ENCODE data around the gene DENND4A. TPM values are rescaled to one million over a fixed set of nuclear protein-coding genes. Genes with fewer than 3 reads are reported as not detected.

The DENND4A gene
- total RNA-seq, 1 experiment from 2014 or later = 14.4 TPM

- ATAC-seq = no peak
- H3K4me3 ChIP-seq (ENCODE audit: low read depth in 2 of 2, low read length in 2 of 2) = peak overlapping the region in 1 of 2 experiments; percentile 93; a peak in 1 of 4 replicates
- intact Hi-C loops (cut with micrococcal nuclease; ENCODE audit: unreplicated experiment) = no loop called here
These were observed 2.2 kb downstream of the DENND4A start for GRCh38 chr15:65789759-65790425.

DNA sequence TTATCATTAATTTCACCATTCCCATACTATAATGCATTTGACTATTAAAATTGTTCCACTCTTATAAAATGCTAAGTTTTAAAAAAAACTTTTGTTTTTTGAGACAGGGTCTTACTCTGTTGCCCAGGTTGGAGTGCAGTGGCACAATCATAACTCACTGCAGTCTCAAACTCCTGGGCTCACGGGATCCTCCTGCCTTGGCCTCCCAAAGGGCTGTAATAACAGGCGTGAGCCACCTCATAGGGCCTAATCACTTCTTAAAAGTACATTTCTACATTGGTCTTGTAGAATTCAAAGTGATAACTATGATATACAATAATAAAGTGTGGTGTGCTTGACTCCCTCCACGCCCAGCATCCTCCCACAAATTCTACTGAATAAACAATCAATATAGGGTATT lies 3.0 kb downstream of the DENND4A start:
- POLR2A ChIA-PET = no interaction called here
- no peak for TF ChIP-seq SIN3A (IDR thresholded peaks at IDR 0.05; ENCODE audit: borderline replicate concordance, insufficient read depth, low read depth, low read length)
- no peak for TF ChIP-seq POLR2AphosphoS5 (IDR thresholded peaks at IDR 0.05; ENCODE audit: low read depth, low read length)
- no peak for TF ChIP-seq TCF7L2 (IDR thresholded peaks at IDR 0.05; ENCODE audit: low read depth, low read length)
- TF ChIP-seq CTCF (IDR thresholded peaks at IDR 0.05) = no peak
- TF ChIP-seq, protein P1, sequence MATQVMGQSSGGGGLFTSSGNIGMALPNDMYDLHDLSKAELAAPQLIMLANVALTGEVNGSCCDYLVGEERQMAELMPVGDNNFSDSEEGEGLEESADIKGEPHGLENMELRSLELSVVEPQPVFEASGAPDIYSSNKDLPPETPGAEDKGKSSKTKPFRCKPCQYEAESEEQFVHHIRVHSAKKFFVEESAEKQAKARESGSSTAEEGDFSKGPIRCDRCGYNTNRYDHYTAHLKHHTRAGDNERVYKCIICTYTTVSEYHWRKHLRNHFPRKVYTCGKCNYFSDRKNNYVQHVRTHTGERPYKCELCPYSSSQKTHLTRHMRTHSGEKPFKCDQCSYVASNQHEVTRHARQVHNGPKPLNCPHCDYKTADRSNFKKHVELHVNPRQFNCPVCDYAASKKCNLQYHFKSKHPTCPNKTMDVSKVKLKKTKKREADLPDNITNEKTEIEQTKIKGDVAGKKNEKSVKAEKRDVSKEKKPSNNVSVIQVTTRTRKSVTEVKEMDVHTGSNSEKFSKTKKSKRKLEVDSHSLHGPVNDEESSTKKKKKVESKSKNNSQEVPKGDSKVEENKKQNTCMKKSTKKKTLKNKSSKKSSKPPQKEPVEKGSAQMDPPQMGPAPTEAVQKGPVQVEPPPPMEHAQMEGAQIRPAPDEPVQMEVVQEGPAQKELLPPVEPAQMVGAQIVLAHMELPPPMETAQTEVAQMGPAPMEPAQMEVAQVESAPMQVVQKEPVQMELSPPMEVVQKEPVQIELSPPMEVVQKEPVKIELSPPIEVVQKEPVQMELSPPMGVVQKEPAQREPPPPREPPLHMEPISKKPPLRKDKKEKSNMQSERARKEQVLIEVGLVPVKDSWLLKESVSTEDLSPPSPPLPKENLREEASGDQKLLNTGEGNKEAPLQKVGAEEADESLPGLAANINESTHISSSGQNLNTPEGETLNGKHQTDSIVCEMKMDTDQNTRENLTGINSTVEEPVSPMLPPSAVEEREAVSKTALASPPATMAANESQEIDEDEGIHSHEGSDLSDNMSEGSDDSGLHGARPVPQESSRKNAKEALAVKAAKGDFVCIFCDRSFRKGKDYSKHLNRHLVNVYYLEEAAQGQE (IDR thresholded peaks at IDR 0.05; ENCODE audit: insufficient read depth in 1 of 2, low read depth in 2 of 2, low read length in 1 of 2) = no peak
- no TSS peak for BruUV-seq (replicated peaks)
- in situ Hi-C loops (cut with HindIII; ENCODE audit: low pct_unique_long_range_greater_than_20kb, low sequenced_read_pairs) (no loop called here), intact Hi-C loops (cut with micrococcal nuclease; ENCODE audit: unreplicated experiment) (no loop called here)
- Histone ChIP-seq H3K27me3 (ENCODE audit: control insufficient read depth, insufficient read depth, low read length) (no peaks in the 10 kb centered on the region), H3K4me3 (ENCODE audit: low read depth in 2 of 2, low read length in 2 of 2) (no peak overlapping the region), H3K27ac (ENCODE audit: low read length) (no peak overlapping the region), H3K9me3 (ENCODE audit: control insufficient read depth, insufficient read depth, low read depth, low read length) (no peaks in the 10 kb centered on the region), H3K36me3 (ENCODE audit: control insufficient read depth, insufficient read depth, low read length) (no peaks in the 10 kb centered on the region), H3K4me1 (ENCODE audit: control insufficient read depth, insufficient read depth, low read length) (peaks cover 28% of the 10 kb centered on the region)
- ATAC-seq = no peak
- CTCF ChIA-PET = no interaction called here
- DNase-seq (ENCODE audit: low read depth, low spot score) = no peak

More at GRCh38 chr15:65789759-65790425, 2.2 kb downstream of the DENND4A start:
- POLR2A ChIA-PET = no interaction called here
- Histone ChIP-seq H3K4me1 (ENCODE audit: control insufficient read depth, insufficient read depth, low read length) (peaks cover 28% of the 10 kb centered on the region), H3K27me3 (ENCODE audit: control insufficient read depth, insufficient read depth, low read length) (no peaks in the 10 kb centered on the region), H3K27ac (ENCODE audit: low read length) (no peak overlapping the region), H3K9me3 (ENCODE audit: control insufficient read depth, insufficient read depth, low read depth, low read length) (no peaks in the 10 kb centered on the region), H3K36me3 (ENCODE audit: control insufficient read depth, insufficient read depth, low read length) (no peaks in the 10 kb centered on the region)
- no TSS peak for BruUV-seq (replicated peaks)
- DNase-seq (ENCODE audit: low read depth, low spot score) = no peak
- in situ Hi-C loops (cut with HindIII; ENCODE audit: low pct_unique_long_range_greater_than_20kb, low sequenced_read_pairs) = no loop called here
- CTCF ChIA-PET = no interaction called here
- TF ChIP-seq, protein P1 (IDR thresholded peaks at IDR 0.05; ENCODE audit: insufficient read depth in 1 of 2, low read depth in 2 of 2, low read length in 1 of 2) = no peak

Data from Panc1 (cell line).